GM12801 (cell line): ENCODE data around the gene CDK11B.

Source experiments
- TF ChIP-seq, protein P1 (sequence below): IDR thresholded peaks from one replicate; pipeline ENCODE4 v1.5.1; 2011; ENCODE audit warnings: control low read depth; ENCODE audit not compliant: insufficient read length; ENCODE audit errors: extremely low read depth

The CDK11B gene

DNA sequence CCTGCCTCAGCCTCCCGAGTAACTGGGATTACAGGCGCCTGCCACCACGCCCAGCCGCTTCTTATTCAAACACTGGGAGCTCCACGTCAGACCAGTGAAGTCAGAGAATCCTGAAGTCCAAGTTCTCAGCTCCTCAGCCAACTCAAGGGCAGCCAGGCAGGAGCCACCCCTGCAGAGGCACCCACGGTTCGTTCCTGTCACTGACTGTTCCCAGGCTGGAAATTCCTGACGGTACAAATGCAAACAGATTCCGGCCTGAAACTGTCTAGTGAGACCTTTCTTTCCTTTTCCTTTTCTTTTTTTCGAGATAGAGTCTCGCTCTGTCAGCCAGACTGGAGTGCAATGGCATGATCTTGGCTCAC lies 22.1 kb upstream of the CDK11B start:
- TF ChIP-seq, protein P1, sequence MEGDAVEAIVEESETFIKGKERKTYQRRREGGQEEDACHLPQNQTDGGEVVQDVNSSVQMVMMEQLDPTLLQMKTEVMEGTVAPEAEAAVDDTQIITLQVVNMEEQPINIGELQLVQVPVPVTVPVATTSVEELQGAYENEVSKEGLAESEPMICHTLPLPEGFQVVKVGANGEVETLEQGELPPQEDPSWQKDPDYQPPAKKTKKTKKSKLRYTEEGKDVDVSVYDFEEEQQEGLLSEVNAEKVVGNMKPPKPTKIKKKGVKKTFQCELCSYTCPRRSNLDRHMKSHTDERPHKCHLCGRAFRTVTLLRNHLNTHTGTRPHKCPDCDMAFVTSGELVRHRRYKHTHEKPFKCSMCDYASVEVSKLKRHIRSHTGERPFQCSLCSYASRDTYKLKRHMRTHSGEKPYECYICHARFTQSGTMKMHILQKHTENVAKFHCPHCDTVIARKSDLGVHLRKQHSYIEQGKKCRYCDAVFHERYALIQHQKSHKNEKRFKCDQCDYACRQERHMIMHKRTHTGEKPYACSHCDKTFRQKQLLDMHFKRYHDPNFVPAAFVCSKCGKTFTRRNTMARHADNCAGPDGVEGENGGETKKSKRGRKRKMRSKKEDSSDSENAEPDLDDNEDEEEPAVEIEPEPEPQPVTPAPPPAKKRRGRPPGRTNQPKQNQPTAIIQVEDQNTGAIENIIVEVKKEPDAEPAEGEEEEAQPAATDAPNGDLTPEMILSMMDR: no peak

DNA sequence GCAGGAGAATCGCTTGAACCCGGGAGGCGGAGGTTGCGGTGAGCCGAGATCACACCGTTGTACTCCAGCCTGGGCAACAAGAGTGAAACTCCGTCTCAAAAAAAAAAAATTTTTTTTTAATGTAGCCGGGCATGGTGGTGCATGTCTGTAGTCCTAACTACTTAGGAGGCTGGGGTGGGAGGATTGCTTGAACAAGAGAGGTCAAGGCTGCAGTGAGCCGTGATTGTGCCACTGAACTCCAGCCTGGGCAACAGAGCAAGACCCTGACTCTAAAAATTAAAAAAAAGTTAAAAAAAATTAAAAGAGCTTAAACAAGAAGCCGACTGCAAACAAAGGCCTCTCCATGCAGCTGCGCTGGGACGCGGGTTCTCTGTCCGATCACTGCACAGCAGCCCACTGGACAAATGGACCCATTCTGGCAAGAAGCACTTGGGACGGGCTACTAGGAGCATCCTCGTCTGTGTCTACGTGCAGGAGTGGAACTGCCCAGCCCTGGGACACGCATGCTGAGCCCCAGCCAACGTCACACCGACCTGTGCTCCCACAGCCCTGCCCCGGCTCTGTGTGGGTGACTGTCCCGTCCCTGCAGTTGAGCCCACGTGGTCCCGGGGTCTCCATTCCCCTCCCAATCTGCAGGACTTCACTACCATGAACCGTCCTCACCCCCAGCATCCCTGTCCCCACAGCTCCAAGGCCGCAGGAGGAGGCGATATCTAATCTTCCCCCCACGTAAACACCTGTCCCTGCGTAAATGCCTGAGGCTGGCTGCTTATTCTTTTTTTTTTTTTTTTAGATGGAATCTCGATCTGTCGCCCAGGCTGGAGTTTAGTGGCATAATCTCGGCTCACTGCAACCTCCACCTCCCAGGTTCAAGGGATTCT lies 21.5 kb upstream of the CDK11B start:
- TF ChIP-seq, protein P1: no peak

DNA sequence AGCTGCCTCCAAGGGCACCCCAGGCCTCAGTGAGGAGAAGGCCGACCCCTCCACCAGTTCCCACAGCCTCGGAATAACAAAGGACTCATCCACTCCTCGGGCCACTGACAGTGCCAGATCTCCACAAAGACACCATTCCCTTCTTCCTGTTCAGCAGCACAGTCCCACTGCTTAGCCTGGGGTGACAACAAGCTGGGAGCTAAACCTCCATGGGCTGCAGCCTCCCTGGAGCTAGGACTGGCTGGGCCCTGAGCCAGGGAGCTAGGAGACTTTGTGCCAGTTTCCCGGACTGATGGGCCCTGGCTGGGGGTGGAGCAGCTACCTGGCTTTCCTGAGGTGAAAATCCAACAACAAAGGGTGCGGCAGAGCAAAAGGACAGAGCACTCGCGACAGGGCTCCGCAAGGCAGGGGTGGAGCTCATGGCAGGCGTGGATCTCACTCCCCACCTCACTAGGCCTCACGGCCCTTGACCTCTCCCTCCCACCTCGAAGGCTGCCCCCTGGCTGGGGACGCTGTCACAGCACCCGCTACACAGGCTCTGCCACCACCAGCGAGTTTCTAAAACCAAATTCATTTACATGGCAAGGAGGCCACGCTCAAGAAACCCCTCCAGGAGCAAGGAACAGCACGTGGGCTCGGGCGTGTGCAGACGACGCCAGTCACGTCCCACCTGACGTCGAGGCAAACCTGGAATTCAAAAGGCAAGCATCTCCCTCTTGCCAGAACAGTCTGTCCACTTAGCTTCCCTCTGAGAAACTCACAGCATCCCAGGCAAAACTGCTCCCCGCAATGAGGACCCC lies 20.0 kb upstream of the CDK11B start:
- TF ChIP-seq, protein P1: no peak

DNA sequence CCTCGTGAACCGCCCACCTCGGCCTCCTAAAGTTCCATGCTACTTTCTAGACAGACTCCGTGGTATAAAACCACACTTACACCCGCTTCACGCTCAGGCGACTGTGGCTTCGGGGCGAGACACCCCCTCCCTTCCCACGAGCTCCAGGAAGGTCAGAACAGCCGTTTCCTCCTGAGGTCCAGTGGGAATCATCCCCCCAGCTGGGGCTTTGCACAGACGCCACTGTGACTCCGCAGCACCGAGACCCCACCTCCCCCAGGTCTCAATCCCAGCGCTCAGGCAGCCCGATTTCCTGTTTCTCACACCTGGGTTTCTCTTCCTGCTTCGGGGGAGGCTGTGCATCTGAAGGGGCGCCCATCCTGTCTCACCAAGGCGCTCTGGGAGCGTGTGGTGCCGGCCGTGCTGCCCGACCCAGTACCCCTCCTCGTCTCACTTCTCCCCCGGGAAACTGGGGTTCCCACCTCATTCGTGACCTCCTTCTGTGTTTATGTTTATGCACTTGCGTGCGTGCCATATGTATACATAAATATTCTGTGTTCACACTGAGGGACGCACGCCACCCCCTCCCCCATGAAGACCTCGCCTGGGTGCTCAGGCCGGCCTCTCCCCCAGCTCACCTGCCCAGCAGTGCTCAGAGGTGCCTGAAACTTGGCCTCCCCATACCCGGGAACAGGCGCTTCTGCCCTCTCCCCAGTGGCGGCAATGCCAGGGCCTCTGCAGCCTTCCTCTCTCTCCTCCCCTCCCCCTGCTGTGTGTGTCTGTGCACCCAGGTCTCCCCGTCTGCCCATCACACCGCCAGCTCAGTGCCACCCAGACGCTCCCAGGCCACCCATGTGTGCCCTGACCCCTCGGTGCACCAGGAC lies 19.1 kb upstream of the CDK11B start:
- TF ChIP-seq, protein P1: no peak

DNA sequence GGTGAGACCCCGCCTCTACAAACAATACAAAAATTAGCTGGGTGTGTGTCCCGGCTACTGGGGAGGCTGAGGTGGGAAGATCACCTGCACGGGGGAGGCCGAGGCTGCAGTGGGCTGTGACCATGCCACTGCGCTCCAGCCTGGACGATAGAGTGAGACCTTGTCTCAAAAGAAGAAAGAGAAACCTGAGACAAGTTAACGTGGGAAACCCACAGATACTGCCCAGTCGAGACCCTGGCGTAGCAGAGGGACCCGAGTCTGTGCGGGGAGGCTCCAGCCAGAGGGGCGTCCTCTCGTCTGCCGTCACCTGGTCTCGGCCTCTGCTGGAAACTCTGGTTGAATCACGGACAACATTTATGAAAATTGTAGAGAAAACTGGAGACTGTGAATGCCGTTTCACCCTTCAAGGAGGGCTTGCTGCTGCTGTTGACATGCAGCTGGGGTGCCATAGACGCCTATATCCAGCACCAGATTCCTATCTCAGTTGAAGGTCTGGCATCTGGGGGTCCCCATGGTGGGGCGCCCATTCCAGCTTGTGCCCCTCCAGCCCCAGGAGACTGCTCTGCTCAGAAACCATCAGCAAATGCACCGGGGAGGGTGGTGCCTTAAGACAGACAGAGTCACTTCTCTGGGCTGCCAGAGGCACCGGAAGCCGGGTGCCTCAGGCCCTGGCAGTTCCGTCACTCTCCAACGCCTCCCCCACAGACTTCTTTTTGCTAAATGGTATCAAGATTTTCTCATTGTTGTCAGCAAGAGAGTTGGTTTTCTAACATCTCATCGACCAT lies 13.6 kb upstream of the CDK11B start:
- TF ChIP-seq, protein P1: no peak

DNA sequence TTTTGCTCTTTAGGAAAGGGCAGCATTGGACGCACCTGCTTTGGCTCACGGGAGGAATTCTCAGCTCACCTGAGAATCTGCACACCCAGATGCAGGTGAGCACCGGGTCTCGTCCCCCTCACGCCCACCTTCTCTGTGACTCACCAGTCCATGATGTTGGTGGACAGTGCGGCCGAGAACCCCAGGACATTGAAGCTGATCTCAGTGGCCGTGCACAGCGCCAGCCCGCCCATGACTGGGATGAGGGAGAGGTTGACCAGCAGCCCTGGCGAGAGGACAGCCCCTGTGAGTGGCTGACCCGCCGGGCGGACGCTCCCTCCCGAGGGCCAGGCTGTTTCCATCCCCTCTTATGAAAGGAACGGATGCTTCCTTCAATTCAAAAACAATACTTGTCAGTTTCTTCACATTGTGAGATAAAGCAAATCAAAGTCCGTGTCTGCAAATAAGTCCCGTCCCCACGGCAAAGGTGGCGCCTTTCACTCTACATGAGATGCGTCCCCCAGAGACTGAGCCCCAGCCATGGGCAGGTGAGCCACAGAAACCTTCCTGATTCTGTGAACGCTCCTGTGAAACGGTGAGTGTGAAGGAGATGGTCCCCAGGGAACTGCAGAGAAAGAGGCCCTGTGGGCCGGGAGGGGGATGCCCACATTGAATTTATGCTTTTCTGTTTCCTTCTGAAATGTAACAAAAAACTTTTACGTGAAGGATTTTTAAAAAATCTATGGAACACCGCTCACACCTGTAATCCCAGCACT lies 12.7 kb upstream of the CDK11B start:
- TF ChIP-seq, protein P1: no peak
